NCI-H748 (cell line): Measurements from ENCODE around the gene ADGRA1.
A peak's percentile ranks its signal among the peaks of the same experiment; 100 is the strongest.

ENCODE experiments used
- DNase-seq: peaks from one replicate; lab custom pipeline; 2025; ENCODE audit not compliant: unreplicated experiment; lab: John Stamatoyannopoulos, UW

ADGRA1 gene

GRCh38 chr10:133055470-133055869 lies 32.3 kb upstream of the ADGRA1 start:
- no peak for DNase-seq

DNA sequence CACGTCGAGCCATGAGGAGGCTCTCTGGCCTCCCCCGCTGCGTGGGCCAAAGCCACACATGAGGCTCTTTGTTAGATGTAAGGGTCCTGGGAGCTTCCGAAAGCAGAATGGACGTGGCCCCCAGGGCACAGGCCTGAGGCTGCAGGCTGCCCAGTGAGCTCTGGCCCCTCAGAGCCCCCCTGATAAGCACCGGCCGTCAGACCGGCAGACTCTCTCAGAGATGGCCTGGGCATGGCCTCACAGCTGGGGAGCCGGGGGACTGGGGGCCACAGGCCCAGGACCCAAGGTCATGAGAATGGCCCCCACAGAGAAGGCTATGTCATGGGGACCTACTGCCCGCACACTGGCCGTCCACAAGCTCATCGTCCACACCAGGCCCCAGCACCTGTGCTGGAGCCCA lies 31.7 kb upstream of the ADGRA1 start:
- no peak for DNase-seq

- DNase-seq, result no peak
These were observed 31.0 kb upstream of the ADGRA1 start for GRCh38 chr10:133056651-133057178.

DNA sequence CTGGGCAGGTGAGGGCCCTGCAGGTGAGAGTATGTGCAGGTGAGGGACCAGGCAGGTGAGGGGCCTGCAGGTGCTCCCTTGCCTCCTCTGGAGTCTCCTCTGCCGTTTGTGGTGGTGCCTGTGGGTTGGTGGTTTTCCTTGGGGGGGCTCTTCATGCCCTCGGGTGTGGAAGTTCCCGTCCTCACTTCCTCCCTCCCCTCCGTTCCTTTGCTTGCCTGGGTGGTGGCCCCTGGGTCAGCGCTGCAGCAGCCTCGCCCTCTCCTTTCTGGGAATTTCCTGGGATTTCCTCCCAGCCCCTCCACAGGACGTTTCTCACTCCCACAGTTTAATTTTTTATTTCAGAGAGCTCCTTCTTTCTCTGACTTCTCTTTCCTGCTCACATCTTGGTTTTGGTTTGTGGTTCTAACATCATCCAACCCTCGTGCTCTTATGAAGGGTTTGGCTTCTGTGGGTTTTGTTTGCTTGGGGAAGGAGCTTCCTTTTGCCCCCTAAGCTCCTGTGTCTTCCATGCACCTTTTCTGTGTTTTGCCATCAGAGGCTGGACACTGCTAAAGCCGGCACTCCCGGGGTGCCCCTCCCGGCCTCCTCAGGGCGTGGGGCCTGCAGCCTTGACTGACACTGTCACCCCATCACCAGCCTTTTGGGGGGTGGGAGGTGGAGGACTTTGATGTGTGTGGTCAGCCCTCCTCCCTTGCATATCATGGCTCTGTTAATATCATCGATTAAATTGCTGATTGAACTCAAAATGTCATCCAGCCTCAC lies 29.2 kb upstream of the ADGRA1 start:
- DNase-seq, result no peak

DNA sequence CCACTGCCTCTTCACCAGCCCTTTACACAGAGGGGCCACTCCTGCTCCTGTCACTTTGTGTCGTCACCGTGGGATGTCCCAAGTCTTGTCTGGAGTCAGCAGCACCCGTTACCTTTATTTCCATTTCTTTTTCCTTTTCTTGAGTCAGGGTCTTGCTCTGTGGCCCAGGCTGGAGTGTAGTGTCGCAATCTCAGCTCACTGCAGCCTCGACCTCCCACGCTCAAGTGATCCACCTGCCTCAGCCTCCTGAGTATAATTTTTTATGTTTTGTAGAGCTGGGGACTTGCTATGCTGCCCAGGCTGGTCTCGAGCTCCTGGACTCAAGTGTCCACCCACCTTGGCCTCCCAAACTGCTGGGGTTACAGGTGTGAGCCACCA lies 28.6 kb upstream of the ADGRA1 start:
- no peak for DNase-seq

DNA sequence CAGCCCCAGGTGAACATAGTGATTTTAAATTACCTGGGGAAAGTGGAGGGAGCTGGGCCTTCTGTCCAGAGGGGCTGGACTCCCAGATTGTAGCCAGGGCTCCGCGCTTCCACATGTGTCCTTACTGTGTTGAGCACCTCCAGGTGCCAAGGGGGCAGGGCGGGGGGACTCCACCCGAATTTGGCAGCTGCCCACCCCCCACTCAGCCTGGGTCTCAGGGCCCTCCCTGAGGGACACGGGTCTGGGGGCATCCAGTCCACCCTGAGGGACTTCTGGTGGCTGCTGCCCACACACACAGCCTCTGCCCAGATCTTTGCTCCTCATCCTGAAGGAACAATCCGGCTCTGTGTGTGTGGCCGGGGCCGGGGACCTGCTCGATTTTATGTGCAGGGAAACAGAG lies 28.2 kb upstream of the ADGRA1 start:
- DNase-seq, result no peak

GRCh38 chr10:133060022-133060421 lies 27.7 kb upstream of the ADGRA1 start:
- DNase-seq, result no peak

- DNase-seq, result no peak
These were observed 27.3 kb upstream of the ADGRA1 start for GRCh38 chr10:133060466-133060865.

- DNase-seq, result no peak
These were observed 26.8 kb upstream of the ADGRA1 start for GRCh38 chr10:133060881-133061280.

GRCh38 chr10:133061296-133062038 lies 26.3 kb upstream of the ADGRA1 start:
- no peak for DNase-seq

GRCh38 chr10:133062085-133062484 lies 25.6 kb upstream of the ADGRA1 start:
- DNase-seq, result peak; percentile 17

- no peak for DNase-seq
These were observed 25.1 kb upstream of the ADGRA1 start for GRCh38 chr10:133062635-133063034.

- DNase-seq, result no peak
These were observed 20.3 kb upstream of the ADGRA1 start for GRCh38 chr10:133067149-133068105.

- no peak for DNase-seq
These were observed 19.4 kb upstream of the ADGRA1 start for GRCh38 chr10:133068111-133069032.

- no peak for DNase-seq
These were observed 18.6 kb upstream of the ADGRA1 start for GRCh38 chr10:133069033-133069525.

GRCh38 chr10:133070405-133070804 lies 17.3 kb upstream of the ADGRA1 start:
- DNase-seq, result no peak

GRCh38 chr10:133070810-133071209 lies 16.9 kb upstream of the ADGRA1 start:
- DNase-seq, result no peak

- no peak for DNase-seq
These were observed 16.0 kb upstream of the ADGRA1 start for GRCh38 chr10:133071733-133072132.

DNA sequence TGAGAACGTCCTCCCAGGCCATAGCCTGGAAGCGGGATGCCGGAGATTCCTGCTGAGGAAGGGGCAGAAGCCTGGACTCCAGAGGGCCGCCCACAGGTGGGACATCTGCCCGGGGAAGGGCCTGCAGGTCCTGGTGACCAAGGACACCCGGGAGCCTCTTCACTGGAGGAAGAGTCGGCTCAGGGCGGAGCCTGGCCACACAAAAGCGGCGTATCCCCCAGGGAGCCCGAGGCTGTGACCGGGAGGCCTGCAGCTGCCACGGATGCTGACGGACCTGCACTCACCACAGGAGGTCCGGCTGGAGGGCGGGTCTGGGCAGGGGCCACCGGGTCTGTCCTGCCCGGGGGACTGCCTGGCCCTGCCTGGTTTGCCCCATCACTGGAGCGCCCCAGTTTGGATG lies 15.5 kb upstream of the ADGRA1 start:
- peak; percentile 15 for DNase-seq
